Panc1 (cell line): ENCODE results near the gene TMEM131. TPM values are rescaled to one million over a fixed set of nuclear protein-coding genes. Genes with fewer than 3 reads are reported as not detected.

Experiments used
- ATAC-seq: fragments of 200-7000 bp; cut with Tn5 transposase; 2 replicates; pipeline ENCODE4 v1.9.1; 2020; ENCODE audit warnings: mild to moderate bottlenecking, moderate library complexity
- BruUV-seq: library from RNA; stranded (reverse); fragments of 400-500 nt; replicated peaks from 2 replicates; lab custom pipeline; 2021; lab: Mats Ljungman, UMichigan
- CTCF ChIA-PET: fragments of 300-600 bp; sonication (Branson Sonifier 250); formaldehyde crosslinking; loops from one replicate; lab custom pipeline; 2022; ENCODE audit warnings: antibody characterized with exemption; lab: Charles Lee
- POLR2A ChIA-PET: fragments of 300-600 bp; sonication (Branson Sonifier 250); formaldehyde crosslinking; loops from one replicate; lab custom pipeline; 2022; ENCODE audit warnings: antibody characterized with exemption; lab: Charles Lee
- DNase-seq: peaks from one replicate; pipeline ENCODE4 v3.0.0-alpha.2; 2010; ENCODE audit warnings: low read depth, low spot score
- H3K27ac ChIP-seq: 2 replicates; pipeline ENCODE4 v1.5.1; 2011; ENCODE audit warnings: mild to moderate bottlenecking, low read length, inconsistent platforms
- H3K27me3 ChIP-seq: fragments of 200-500 bp; sonication (Bioruptor generic); 2 replicates; pipeline ENCODE4 v1.6.0; 2014; ENCODE audit warnings: low read length, inconsistent platforms; ENCODE audit not compliant: control insufficient read depth, insufficient read depth
- H3K36me3 ChIP-seq: fragments of 200-500 bp; sonication (Bioruptor generic); 2 replicates; pipeline ENCODE4 v1.5.1; 2014; ENCODE audit warnings: inconsistent platforms, mild to moderate bottlenecking, low read length, moderate library complexity; ENCODE audit not compliant: control insufficient read depth, insufficient read depth
- H3K4me1 ChIP-seq: 2 replicates; pipeline ENCODE4 v1.5.1; 2011; ENCODE audit warnings: inconsistent platforms, mild to moderate bottlenecking, low read length, moderate library complexity; ENCODE audit not compliant: control insufficient read depth, insufficient read depth
- H3K4me3 ChIP-seq, 2 experiments: 2 replicates each; pipeline ENCODE4 v1.5.1; 2011 to 2012; ENCODE audit warnings: low read depth in 2 of 2, low read length in 2 of 2, mild to moderate bottlenecking in 2 of 2, inconsistent platforms in 1 of 2, moderate library complexity in 1 of 2
- H3K9me3 ChIP-seq: fragments of 200-500 bp; sonication (Bioruptor generic); 2 replicates; pipeline ENCODE4 v1.5.1; 2014; ENCODE audit warnings: low read depth, mild to moderate bottlenecking, inconsistent platforms, low read length, moderate library complexity; ENCODE audit not compliant: control insufficient read depth, insufficient read depth
- POLR2AphosphoS5 ChIP-seq: IDR thresholded peaks from 2 replicates; pipeline ENCODE4 v1.6.1; 2012; ENCODE audit warnings: mild to moderate bottlenecking, low read depth, low read length, moderate library complexity
- REST ChIP-seq, 2 experiments: IDR thresholded peaks; 2 replicates each; pipeline ENCODE4 v1.6.1; 2011 to 2012; ENCODE audit warnings: low read depth in 2 of 2, control low read depth in 1 of 2, low read length in 1 of 2, mild to moderate bottlenecking in 1 of 2, moderate library complexity in 1 of 2; ENCODE audit not compliant: insufficient read depth in 1 of 2
- SIN3A ChIP-seq: IDR thresholded peaks from 2 replicates; pipeline ENCODE4 v1.6.1; 2012; ENCODE audit warnings: low read depth, mild to moderate bottlenecking, low read length, moderate library complexity, borderline replicate concordance; ENCODE audit not compliant: insufficient read depth
- TCF7L2 ChIP-seq: IDR thresholded peaks from 2 replicates; pipeline ENCODE4 v1.6.1; 2011; ENCODE audit warnings: mild to moderate bottlenecking, low read depth, low read length, inconsistent platforms
- in situ Hi-C: cut with HindIII; loops from 2 replicates; pipeline ENCODE4 v1.10.0; 2016; ENCODE audit warnings: low sequenced_read_pairs, low pct_unique_long_range_greater_than_20kb
- intact Hi-C: fragments of 100-400 bp; cut with micrococcal nuclease; formaldehyde crosslinking; loops from one replicate; pipeline ENCODE4 v1.10.0; 2022; ENCODE audit not compliant: unreplicated experiment
- total RNA-seq: library from RNA; stranded (reverse); gene quantifications from one replicate; pipeline ENCODE4 v1.2.1, GENCODE V29; 2021; ENCODE audit not compliant: unreplicated experiment
- TF ChIP-seq, protein P1 (sequence below): fragments of 450-650 bp; IDR thresholded peaks from 2 replicates; pipeline ENCODE4 v1.5.1; 2017; ENCODE audit warnings: mild to moderate bottlenecking

Gene TMEM131
- total RNA-seq, 1 experiment from 2014 or later = 43.4 TPM

GRCh38 chr2:97889156-97889555, 106.6 kb downstream of the TMEM131 start:
- DNase-seq = no peak
- no peak overlapping the region for H3K27ac ChIP-seq
- in situ Hi-C loops (no loop called here), intact Hi-C loops (no loop called here)
- no peaks in the 10 kb centered on the region for H3K36me3 ChIP-seq
- peaks cover 16% of the 10 kb centered on the region for H3K9me3 ChIP-seq
- ATAC-seq = no peak
- no peaks in the 10 kb centered on the region for H3K4me1 ChIP-seq
- H3K27me3 ChIP-seq = no peaks in the 10 kb centered on the region
- no peak overlapping the region for H3K4me3 ChIP-seq
- ChIA-PET POLR2A (no interaction called here), CTCF (no interaction called here)
- TF ChIP-seq REST (IDR thresholded peaks at IDR 0.05; ENCODE audit: insufficient read depth in 1 of 2, low read depth in 2 of 2, low read length in 1 of 2) = no peak
- no peak for TF ChIP-seq SIN3A
- no peak for TF ChIP-seq TCF7L2
- TF ChIP-seq POLR2AphosphoS5 = no peak
- BruUV-seq = no TSS peak

DNA sequence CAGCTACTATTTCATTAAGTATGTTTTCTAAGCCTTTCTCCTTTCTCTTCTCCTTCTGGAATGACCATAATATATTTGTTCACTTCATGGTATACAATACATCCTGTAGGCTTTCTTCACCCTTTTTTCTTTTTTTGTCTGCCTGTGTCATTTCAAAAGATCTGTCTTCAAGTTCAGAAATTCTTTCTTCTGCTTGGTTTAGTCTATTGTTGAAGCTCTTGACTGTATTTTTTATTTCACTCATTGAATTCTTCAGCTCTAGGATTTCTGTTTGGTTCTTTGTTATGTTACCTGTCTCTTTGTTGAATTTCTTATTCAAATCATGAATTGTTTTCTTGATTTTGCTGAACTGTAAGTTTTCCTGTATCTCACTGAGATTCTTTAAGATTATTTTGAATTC, 109.9 kb downstream of the TMEM131 start:
- CTCF ChIA-PET = no interaction called here
- ATAC-seq = no peak
- in situ Hi-C loops (no loop called here), intact Hi-C loops (no loop called here)
- H3K4me3 ChIP-seq = no peak overlapping the region
- no peak for DNase-seq
- TF ChIP-seq, protein P1, sequence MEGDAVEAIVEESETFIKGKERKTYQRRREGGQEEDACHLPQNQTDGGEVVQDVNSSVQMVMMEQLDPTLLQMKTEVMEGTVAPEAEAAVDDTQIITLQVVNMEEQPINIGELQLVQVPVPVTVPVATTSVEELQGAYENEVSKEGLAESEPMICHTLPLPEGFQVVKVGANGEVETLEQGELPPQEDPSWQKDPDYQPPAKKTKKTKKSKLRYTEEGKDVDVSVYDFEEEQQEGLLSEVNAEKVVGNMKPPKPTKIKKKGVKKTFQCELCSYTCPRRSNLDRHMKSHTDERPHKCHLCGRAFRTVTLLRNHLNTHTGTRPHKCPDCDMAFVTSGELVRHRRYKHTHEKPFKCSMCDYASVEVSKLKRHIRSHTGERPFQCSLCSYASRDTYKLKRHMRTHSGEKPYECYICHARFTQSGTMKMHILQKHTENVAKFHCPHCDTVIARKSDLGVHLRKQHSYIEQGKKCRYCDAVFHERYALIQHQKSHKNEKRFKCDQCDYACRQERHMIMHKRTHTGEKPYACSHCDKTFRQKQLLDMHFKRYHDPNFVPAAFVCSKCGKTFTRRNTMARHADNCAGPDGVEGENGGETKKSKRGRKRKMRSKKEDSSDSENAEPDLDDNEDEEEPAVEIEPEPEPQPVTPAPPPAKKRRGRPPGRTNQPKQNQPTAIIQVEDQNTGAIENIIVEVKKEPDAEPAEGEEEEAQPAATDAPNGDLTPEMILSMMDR = no peak
- TF ChIP-seq REST (IDR thresholded peaks at IDR 0.05; ENCODE audit: insufficient read depth in 1 of 2, low read depth in 2 of 2, low read length in 1 of 2) (no peak), TCF7L2 (no peak), POLR2AphosphoS5 (no peak), SIN3A (no peak)
- H3K4me1 ChIP-seq = no peaks in the 10 kb centered on the region
- H3K36me3 ChIP-seq = no peaks in the 10 kb centered on the region
- H3K27ac ChIP-seq = no peak overlapping the region
- POLR2A ChIA-PET = no interaction called here
- peaks cover 16% of the 10 kb centered on the region for H3K9me3 ChIP-seq
- BruUV-seq = no TSS peak
- no peaks in the 10 kb centered on the region for H3K27me3 ChIP-seq
